Keratinocyte (primary cell): ENCODE data around the gene DCDC2B. TPM values are rescaled to one million over a fixed set of nuclear protein-coding genes. Genes with fewer than 3 reads are reported as not detected.

Source experiments
- DNase-seq: peaks from one replicate; pipeline ENCODE4 v3.0.0-alpha.2; 2011; ENCODE audit warnings: low read depth, missing footprints, low spot score
- FAIRE-seq: peaks from 2 replicates; lab custom pipeline; 2011; peaks lifted over from hg19 to GRCh38; lab: Jason Lieb, UNC
- H2AFZ ChIP-seq: 2 replicates; pipeline ENCODE4 v1.6.0; 2012; ENCODE audit warnings: low read length, control low read depth, inconsistent platforms; ENCODE audit not compliant: control insufficient read depth
- H3K27ac ChIP-seq: 2 replicates; pipeline ENCODE4 v1.5.1; 2011; ENCODE audit warnings: low read length; ENCODE audit not compliant: control insufficient read depth, insufficient read depth
- H3K27me3 ChIP-seq: 3 replicates; pipeline ENCODE4 v1.6.0; 2011; ENCODE audit warnings: low read length; ENCODE audit not compliant: control insufficient read depth, insufficient read depth; ENCODE audit errors: extremely low read depth
- H3K36me3 ChIP-seq, 2 experiments: 2 replicates in 1 of 2; 3 replicates in 1 of 2; pipeline ENCODE4 v1.5.1; 2011; ENCODE audit warnings: low read length in 2 of 2, mild to moderate bottlenecking in 1 of 2; ENCODE audit not compliant: control insufficient read depth in 2 of 2, insufficient read depth in 2 of 2; ENCODE audit errors: extremely low read depth in 1 of 2
- H3K4me1 ChIP-seq: 3 replicates; pipeline ENCODE4 v1.5.1; 2011; ENCODE audit warnings: low read length; ENCODE audit not compliant: control insufficient read depth, insufficient read depth; ENCODE audit errors: extremely low read depth
- H3K4me2 ChIP-seq: 3 replicates; pipeline ENCODE4 v1.6.0; 2011; ENCODE audit warnings: low read depth, low read length; ENCODE audit not compliant: control insufficient read depth, insufficient read depth; ENCODE audit errors: extremely low read depth
- H3K4me3 ChIP-seq, 3 experiments: fragments of 200-600 bp in 1 of 3; sonication (generic) in 1 of 3; 2 replicates in 2 of 3; 3 replicates in 1 of 3; pipeline ENCODE4 v1.5.1; 2011 to 2016; ENCODE audit warnings: low read length in 3 of 3, mild to moderate bottlenecking in 3 of 3, control low read depth in 2 of 3, inconsistent platforms in 1 of 3, low read depth in 1 of 3, mixed read lengths in 1 of 3, mixed run types in 1 of 3, moderate library complexity in 1 of 3; ENCODE audit not compliant: control insufficient read depth in 2 of 3, insufficient read depth in 2 of 3; ENCODE audit errors: extremely low read depth in 1 of 3
- H3K79me2 ChIP-seq: 2 replicates; pipeline ENCODE4 v1.6.0; 2012; ENCODE audit warnings: low read length; ENCODE audit not compliant: control insufficient read depth, insufficient read depth
- H3K9ac ChIP-seq: 3 replicates; pipeline ENCODE4 v1.6.0; 2011; ENCODE audit warnings: low read length; ENCODE audit not compliant: control insufficient read depth, insufficient read depth; ENCODE audit errors: extremely low read depth
- H3K9me1 ChIP-seq: 3 replicates; pipeline ENCODE4 v1.6.0; 2011; ENCODE audit warnings: low read length; ENCODE audit not compliant: control insufficient read depth, insufficient read depth; ENCODE audit errors: extremely low read depth
- H3K9me3 ChIP-seq: 2 replicates; pipeline ENCODE4 v1.5.1; 2012; ENCODE audit warnings: low read depth, low read length; ENCODE audit not compliant: control insufficient read depth
- H4K20me1 ChIP-seq: 3 replicates; pipeline ENCODE4 v1.6.0; 2011; ENCODE audit warnings: low read length; ENCODE audit not compliant: control insufficient read depth, insufficient read depth; ENCODE audit errors: extremely low read depth
- EZH2 ChIP-seq: IDR thresholded peaks from one replicate; pipeline ENCODE4 v1.6.1; 2012; ENCODE audit warnings: inconsistent platforms, mild to moderate bottlenecking, low read length, moderate library complexity
- dilution Hi-C: fragments of 300-500 bp; cut with MboI; formaldehyde crosslinking; loops from one replicate; pipeline ENCODE4 v1.7.0; 2020; ENCODE audit warnings: low sequenced_read_pairs; ENCODE audit not compliant: extremely low pct_ligation_motif_present
- polyA plus RNA-seq, 5 experiments: library from polyadenylated mRNA; depleted of rRNA in 3 of 5; stranded (reverse) in 3 of 5; stranded (forward) in 1 of 5; unstranded in 1 of 5; fragments of >200 nt; gene quantifications; 1 replicate in 1 of 5; 2 replicates in 3 of 5; 3 replicates in 1 of 5; pipeline versions ENCODE4 v1.2.1 to v1.2.3, GENCODE V29; 2011 to 2012; ENCODE audit warnings: missing spikeins in 2 of 5, low read depth in 1 of 5, low replicate concordance in 1 of 5
- TF ChIP-seq, protein P1 (sequence below), 3 experiments: IDR thresholded peaks in 1 of 3; conservative IDR thresholded peaks in 1 of 3; optimal IDR thresholded peaks in 1 of 3; 2 replicates in 2 of 3; 3 replicates in 1 of 3; pipeline versions ENCODE3 to v1.5.1; 2011; ENCODE audit warnings: low read length in 3 of 3, mild to moderate bottlenecking in 3 of 3, moderate library complexity in 2 of 3, control low read depth in 1 of 3, inconsistent platforms in 1 of 3; ENCODE audit not compliant: insufficient read depth in 2 of 3; ENCODE audit errors: extremely low read depth in 1 of 3

DCDC2B gene
- polyA plus RNA-seq, 1 donor (not counting 4 experiments of a cell fraction or from before 2014, with no cell fraction given), result not detected

- no peak overlapping the region for H3K9ac ChIP-seq
- peaks cover 15 to 24% of the 10 kb centered on the region in 2 experiments for H3K36me3 ChIP-seq
- H2AFZ ChIP-seq, result no peak overlapping the region
- H4K20me1 ChIP-seq, result no peaks in the 10 kb centered on the region
- DNase-seq (no peak), FAIRE-seq (no peak)
- H3K4me1 ChIP-seq, result peaks cover 14% of the 10 kb centered on the region
- no peaks in the 10 kb centered on the region for H3K79me2 ChIP-seq
- no peak overlapping the region for H3K4me3 ChIP-seq
- H3K27ac ChIP-seq, result no peak overlapping the region
- no peak for TF ChIP-seq EZH2
- TF ChIP-seq, protein P1, sequence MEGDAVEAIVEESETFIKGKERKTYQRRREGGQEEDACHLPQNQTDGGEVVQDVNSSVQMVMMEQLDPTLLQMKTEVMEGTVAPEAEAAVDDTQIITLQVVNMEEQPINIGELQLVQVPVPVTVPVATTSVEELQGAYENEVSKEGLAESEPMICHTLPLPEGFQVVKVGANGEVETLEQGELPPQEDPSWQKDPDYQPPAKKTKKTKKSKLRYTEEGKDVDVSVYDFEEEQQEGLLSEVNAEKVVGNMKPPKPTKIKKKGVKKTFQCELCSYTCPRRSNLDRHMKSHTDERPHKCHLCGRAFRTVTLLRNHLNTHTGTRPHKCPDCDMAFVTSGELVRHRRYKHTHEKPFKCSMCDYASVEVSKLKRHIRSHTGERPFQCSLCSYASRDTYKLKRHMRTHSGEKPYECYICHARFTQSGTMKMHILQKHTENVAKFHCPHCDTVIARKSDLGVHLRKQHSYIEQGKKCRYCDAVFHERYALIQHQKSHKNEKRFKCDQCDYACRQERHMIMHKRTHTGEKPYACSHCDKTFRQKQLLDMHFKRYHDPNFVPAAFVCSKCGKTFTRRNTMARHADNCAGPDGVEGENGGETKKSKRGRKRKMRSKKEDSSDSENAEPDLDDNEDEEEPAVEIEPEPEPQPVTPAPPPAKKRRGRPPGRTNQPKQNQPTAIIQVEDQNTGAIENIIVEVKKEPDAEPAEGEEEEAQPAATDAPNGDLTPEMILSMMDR (optimal IDR thresholded peaks at IDR 0.05 in 1 of 3, IDR thresholded peaks at IDR 0.05 in 1 of 3, conservative IDR thresholded peaks at IDR 0.05 in 1 of 3; ENCODE audit: extremely low read depth in 1 of 3, insufficient read depth in 2 of 3, low read length in 3 of 3), result no peak
- peak overlapping the region; percentile 90 for H3K4me2 ChIP-seq
- H3K27me3 ChIP-seq, result no peaks in the 10 kb centered on the region
- H3K9me1 ChIP-seq, result no peaks in the 10 kb centered on the region
- dilution Hi-C loops, result no loop called here
- H3K9me3 ChIP-seq, result no peaks in the 10 kb centered on the region
These were observed 9.2 kb upstream of the DCDC2B start for GRCh38 chr1:32199717-32200072.

GRCh38 chr1:32200226-32201010 lies 8.5 kb upstream of the DCDC2B start, which contains the start of gene CCDC28B:
Gene CCDC28B, plus strand, starts transcription at chr1:32200595. Its CDS starts 1,341 bp downstream, at chr1:32201936.
- TF ChIP-seq, protein P1 (optimal IDR thresholded peaks at IDR 0.05 in 1 of 3, IDR thresholded peaks at IDR 0.05 in 1 of 3, conservative IDR thresholded peaks at IDR 0.05 in 1 of 3; ENCODE audit: extremely low read depth in 1 of 3, insufficient read depth in 2 of 3, low read length in 3 of 3), result no peak
- no peak for TF ChIP-seq EZH2
- dilution Hi-C loops, result no loop called here
- Histone ChIP-seq H3K4me2 (peak within 1 kb of the TSS; percentile 90), H3K9me1 (no peaks in the 10 kb centered on the region), H3K9me3 (no peaks in the 10 kb centered on the region), H3K36me3 (peaks cover 9 to 17% of the 10 kb centered on the region in 2 experiments), H2AFZ (peak within 1 kb of the TSS; percentile 93), H4K20me1 (no peaks in the 10 kb centered on the region), H3K79me2 (no peaks in the 10 kb centered on the region), H3K4me3 (peak within 1 kb of the TSS; percentile 40 to 73 (median 73)), H3K9ac (peak within 1 kb of the TSS; percentile 79), H3K4me1 (peaks cover 18% of the 10 kb centered on the region), H3K27me3 (no peaks in the 10 kb centered on the region), H3K27ac (peak within 1 kb of the TSS; percentile 72)
- FAIRE-seq (peak; percentile 13), DNase-seq (no peak)
